OCI-LY7 (cell line): ENCODE results near the gene MIOX.

ENCODE experiments used
- EZH2phosphoT487 ChIP-seq: fragments of 200-600 bp; sonication (generic); IDR thresholded peaks from 2 replicates; pipeline ENCODE4 v1.6.1; 2018; ENCODE audit warnings: low read depth, borderline replicate concordance, mild to moderate bottlenecking, mixed run types, antibody characterized with exemption, low read length, moderate library complexity, mixed read lengths
- TF ChIP-seq, protein P1 (sequence below): fragments of 200-600 bp; sonication (generic); conservative IDR thresholded peaks from 2 replicates; pipeline ENCODE4 v1.5.1; 2014; ENCODE audit warnings: mild to moderate bottlenecking, antibody characterized with exemption, low read length, moderate library complexity, mixed read lengths

DNA sequence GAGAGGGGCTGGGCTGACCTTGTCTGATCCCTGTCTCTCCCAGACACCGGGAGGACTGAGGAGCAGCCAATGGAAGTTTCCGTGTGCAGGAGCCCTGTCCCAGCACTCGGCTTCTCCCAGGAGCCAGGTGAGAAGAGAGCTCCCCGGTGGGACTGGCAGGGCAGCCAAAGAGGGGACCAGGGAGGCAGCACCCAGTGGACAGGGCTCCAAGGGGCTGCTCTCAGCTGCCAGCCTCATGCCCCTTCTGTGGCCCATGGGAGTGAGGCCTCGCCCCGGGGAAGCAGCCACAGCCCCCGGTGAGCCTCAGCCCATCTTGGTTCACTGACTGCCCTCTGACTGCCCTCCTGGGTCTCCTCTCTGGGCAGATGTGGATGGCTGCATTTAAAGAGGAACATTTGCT, 31.9 kb downstream of the MIOX start:
- TF ChIP-seq, protein P1, sequence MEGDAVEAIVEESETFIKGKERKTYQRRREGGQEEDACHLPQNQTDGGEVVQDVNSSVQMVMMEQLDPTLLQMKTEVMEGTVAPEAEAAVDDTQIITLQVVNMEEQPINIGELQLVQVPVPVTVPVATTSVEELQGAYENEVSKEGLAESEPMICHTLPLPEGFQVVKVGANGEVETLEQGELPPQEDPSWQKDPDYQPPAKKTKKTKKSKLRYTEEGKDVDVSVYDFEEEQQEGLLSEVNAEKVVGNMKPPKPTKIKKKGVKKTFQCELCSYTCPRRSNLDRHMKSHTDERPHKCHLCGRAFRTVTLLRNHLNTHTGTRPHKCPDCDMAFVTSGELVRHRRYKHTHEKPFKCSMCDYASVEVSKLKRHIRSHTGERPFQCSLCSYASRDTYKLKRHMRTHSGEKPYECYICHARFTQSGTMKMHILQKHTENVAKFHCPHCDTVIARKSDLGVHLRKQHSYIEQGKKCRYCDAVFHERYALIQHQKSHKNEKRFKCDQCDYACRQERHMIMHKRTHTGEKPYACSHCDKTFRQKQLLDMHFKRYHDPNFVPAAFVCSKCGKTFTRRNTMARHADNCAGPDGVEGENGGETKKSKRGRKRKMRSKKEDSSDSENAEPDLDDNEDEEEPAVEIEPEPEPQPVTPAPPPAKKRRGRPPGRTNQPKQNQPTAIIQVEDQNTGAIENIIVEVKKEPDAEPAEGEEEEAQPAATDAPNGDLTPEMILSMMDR = no peak
- TF ChIP-seq EZH2phosphoT487 = no peak
